ENCODE measurements around the gene CDC34.

DNA sequence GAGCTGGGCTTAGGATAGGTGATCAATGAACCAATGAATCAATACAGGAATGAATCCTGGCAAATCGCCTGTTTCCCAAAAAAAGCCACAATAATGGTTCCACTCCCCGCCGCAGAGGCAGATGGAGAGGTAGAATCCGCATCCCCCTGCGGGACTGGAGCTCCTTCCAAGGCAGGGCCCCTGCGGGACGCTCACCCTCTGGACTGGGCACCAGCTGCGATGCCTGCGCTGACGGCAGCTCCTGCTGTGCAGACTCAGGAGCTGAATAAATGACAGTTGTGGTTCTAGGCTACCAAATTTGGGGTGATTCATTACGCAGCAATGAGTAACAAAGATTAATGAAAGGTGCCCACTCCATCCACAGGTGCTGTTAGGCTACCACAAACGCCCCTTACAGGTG, 8.8 kb upstream of the CDC34 start:
- TF ChIP-seq, protein P1, sequence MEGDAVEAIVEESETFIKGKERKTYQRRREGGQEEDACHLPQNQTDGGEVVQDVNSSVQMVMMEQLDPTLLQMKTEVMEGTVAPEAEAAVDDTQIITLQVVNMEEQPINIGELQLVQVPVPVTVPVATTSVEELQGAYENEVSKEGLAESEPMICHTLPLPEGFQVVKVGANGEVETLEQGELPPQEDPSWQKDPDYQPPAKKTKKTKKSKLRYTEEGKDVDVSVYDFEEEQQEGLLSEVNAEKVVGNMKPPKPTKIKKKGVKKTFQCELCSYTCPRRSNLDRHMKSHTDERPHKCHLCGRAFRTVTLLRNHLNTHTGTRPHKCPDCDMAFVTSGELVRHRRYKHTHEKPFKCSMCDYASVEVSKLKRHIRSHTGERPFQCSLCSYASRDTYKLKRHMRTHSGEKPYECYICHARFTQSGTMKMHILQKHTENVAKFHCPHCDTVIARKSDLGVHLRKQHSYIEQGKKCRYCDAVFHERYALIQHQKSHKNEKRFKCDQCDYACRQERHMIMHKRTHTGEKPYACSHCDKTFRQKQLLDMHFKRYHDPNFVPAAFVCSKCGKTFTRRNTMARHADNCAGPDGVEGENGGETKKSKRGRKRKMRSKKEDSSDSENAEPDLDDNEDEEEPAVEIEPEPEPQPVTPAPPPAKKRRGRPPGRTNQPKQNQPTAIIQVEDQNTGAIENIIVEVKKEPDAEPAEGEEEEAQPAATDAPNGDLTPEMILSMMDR (conservative IDR thresholded peaks at IDR 0.05) = no peak
- TF ChIP-seq EZH2 (IDR thresholded peaks at IDR 0.05; ENCODE audit: low read depth) = no peak
